GM21526 (cell line): ENCODE measurements around the gene FAM240A.

Experiments
- ATAC-seq: cut with Tn5 transposase; IDR thresholded peaks from one replicate; pipeline ENCODE4 v1.9.1; 2021; ENCODE audit warnings: moderate library complexity; ENCODE audit not compliant: unreplicated experiment, low FRiP score

FAM240A gene

GRCh38 chr3:46660003-46660402, 47.7 kb downstream of the FAM240A start:
- no peak for ATAC-seq

- no peak for ATAC-seq
These were observed 48.5 kb downstream of the FAM240A start for GRCh38 chr3:46660543-46661523.

GRCh38 chr3:46661776-46662766, 49.7 kb downstream of the FAM240A start:
- no peak for ATAC-seq

- ATAC-seq: no peak
These were observed 50.6 kb downstream of the FAM240A start for GRCh38 chr3:46662771-46663551.

GRCh38 chr3:46663591-46664135, 51.3 kb downstream of the FAM240A start:
- ATAC-seq: no peak

- no peak for ATAC-seq
These were observed 52.1 kb downstream of the FAM240A start for GRCh38 chr3:46664188-46664970.

DNA sequence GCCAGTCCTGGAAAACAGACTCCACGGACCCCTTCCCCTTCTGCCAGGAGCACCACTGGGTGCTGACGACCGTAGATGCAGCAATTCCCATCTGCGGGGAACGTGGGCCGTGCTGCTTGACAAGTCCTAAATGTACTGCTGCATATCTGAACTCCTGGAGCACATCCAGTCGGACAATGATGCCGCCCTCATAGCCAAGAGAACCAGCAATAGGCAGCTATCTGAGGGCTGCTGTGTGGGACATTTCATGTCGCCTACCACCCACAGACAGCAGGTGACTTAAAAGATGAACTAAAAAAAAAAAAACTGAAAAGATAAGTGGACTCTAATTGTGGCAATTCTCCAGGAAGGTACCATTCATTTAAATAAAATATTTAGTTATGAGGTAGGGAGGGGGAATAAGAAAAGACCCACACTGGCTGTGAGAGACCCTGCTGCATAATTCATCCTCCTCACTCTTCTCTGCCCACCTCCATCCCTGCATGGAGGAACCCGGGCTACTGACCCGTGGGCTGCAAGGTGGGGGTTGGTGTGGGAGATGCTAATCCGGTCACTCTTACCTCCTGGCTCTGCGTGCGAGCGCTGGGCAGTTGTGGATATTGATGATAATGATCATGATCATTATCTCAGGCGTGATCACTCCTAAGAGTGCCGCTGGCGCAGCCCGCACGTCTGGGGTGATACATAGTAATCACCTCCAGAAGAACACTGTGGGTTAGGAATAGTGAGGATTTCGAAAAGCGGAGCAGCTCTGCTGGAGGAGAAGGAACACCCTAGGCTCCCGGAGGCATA, 52.8 kb downstream of the FAM240A start:
- ATAC-seq: no peak

DNA sequence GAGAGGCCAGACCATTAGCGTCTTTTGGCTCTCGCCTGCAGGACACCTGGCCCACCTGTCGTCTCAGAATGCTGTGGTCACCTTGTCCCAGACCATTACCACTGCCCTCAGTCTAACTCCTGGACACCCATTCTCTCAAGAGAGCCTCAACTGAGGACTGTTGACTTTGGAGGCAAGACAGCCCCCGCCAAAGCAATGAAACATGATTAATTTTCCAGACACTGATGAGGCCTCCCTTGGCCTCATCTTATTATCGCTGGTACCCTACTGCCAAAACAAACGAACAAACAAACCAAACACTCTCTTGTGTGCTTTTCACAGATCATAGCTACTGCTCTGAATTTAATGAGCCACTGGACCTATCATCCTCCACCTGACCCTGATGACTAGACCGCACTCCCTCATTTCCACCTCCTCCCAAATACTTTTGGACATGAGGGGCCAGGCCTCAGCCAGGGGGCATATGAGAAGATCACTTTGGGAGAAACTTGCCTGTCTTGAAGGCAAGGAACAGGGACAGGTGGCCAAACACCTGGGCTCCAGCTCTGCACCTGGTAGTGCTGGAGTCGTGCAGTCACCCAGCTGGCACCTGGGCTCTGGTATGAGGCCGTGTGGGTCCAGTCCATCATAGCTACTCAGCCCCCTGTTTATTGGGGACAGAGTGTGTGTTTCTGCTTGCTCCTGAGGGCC, 53.6 kb downstream of the FAM240A start:
- no peak for ATAC-seq

- no peak for ATAC-seq
These were observed 54.1 kb downstream of the FAM240A start for GRCh38 chr3:46666453-46666845.

- ATAC-seq: no peak
These were observed 54.8 kb downstream of the FAM240A start for GRCh38 chr3:46667061-46667621.

GRCh38 chr3:46667657-46668056, 55.3 kb downstream of the FAM240A start:
- no peak for ATAC-seq

DNA sequence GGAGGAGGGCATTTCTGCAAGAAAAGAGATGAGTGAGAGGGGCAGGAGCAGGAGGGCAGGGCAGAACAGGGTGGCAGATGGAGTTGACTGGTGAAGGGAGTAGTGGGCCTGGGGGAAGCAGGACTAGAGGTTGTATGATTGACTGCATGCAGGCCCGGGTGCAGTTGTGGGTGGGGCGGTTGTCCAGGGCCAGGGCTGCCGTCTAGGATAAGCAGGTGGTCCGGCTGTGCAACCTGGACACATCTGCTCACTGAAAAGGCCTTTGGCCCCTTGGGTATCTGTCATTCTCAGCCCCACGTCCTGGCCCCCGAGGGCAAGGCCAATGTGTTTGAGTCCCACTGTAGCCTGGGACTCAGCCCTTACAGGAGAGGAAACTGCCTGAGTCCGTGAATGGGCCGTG, 55.8 kb downstream of the FAM240A start:
- ATAC-seq: no peak

GRCh38 chr3:46668591-46668990, 56.3 kb downstream of the FAM240A start:
- no peak for ATAC-seq

- no peak for ATAC-seq
These were observed 57.1 kb downstream of the FAM240A start for GRCh38 chr3:46669191-46669999.

GRCh38 chr3:46670000-46670890, 57.9 kb downstream of the FAM240A start:
- ATAC-seq: no peak
